Muscle of leg (tissue), 11 donors: ENCODE measurements around the gene ADCY5. TPM values are rescaled to one million over a fixed set of nuclear protein-coding genes. Genes with fewer than 3 reads are reported as not detected.

Experiments used
- DNase-seq: peaks from one replicate; pipeline ENCODE4 v3.0.0; 2013
- H3K27ac ChIP-seq: one replicate; pipeline ENCODE4 v1.5.1; 2013; ENCODE audit warnings: mild to moderate bottlenecking, low read length, control low read depth
- H3K27me3 ChIP-seq: one replicate; pipeline ENCODE4 v1.6.1; 2013; ENCODE audit warnings: low read length; ENCODE audit not compliant: control insufficient read depth, insufficient read depth
- H3K36me3 ChIP-seq: one replicate; pipeline ENCODE4 v1.6.1; 2013; ENCODE audit warnings: low read length; ENCODE audit not compliant: control insufficient read depth, insufficient read depth
- H3K4me1 ChIP-seq: one replicate; pipeline ENCODE4 v1.6.1; 2013; ENCODE audit warnings: low read length; ENCODE audit not compliant: control insufficient read depth, insufficient read depth
- H3K4me3 ChIP-seq: one replicate; pipeline ENCODE4 v1.5.1; 2013; ENCODE audit warnings: low read length, control low read depth
- H3K9me3 ChIP-seq: replicated peaks from 2 replicates; pipeline ENCODE4 v1.6.1; 2013; ENCODE audit warnings: low read depth, low read length; ENCODE audit not compliant: control insufficient read depth
- WGBS: methylation state at CpG from one replicate; pipeline ENCODE4 v1.1.5; 2013; ENCODE audit warnings: missing lambda C conversion rate; ENCODE audit not compliant: insufficient coverage; 5-methylcytosine and 5-hydroxymethylcytosine counted together
- polyA plus RNA-seq, 8 donors: library from polyadenylated mRNA; unstranded; fragments of 120-200 nt; gene quantifications; one replicate each; pipeline versions ENCODE4 v1.2.1 to v1.2.3, GENCODE V29; 2013; ENCODE audit warnings: inconsistent platforms in 1 of 8, low replicate concordance in 1 of 8; ENCODE audit not compliant: insufficient read length in 8 of 8, insufficient read depth in 1 of 8
- total RNA-seq: library from RNA; stranded (reverse); fragments of 120-200 nt; gene quantifications from one replicate; pipeline ENCODE4 v1.2.4, GENCODE V29; 2013

The ADCY5 gene
- total and polyA plus RNA-seq, 9 donors, result 1.8 to 6.1 (median 4.4) TPM

DNA sequence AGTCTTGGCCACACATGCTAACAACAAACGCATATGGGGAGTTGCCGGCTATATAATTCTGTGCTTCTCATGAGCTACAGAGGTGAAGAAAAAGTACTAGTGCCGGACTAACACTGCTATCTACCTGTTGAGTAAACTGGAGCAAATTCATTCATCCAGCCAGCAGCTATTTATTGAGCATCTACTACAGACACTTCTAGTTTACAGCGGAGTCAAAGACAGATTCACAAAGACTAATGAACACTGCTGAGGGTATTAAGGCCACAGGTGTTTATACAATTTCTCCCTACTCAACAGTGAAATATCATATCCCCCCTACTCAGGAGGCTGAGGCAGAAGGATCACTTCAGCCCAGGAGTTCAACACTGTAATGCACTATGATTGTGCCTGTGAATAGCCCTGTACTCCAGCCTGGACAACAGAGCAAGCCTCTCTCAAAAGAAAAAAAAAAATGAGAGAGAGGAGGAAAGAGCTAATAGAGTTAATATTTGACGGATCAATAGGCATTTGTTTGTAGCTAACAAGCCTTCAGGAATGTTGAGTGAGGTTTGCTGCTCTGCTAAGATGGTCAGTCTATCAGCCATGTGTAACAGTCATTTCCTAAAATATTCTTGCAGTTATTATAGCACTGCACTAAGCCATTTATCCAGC is 17.8 kb downstream of the ADCY5 start:
- 100% methylated on average over 1 of the region's 5 CpGs for WGBS

DNA sequence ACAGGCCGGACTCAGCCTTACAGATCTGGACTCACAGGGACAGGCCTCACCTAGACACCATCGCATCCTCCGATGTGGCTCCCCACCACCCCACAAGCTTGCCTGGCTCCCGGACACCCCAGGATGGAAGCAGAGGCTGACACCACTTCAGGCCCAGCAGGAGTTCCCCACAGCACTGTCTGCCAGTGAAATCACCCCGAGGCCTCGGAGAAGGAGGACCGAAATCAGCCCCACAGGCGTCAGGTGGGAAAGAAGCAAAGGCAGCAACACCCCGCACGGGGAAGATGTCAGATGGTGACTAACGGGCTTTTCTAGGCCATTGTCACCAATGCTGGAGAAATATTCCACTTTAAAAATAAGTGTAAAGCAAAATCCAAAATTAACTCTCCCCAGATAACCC is 18.6 kb downstream of the ADCY5 start:
- Histone ChIP-seq H3K27ac (no peak overlapping the region), H3K36me3 (no peaks in the 10 kb centered on the region), H3K4me1 (peaks cover 6% of the 10 kb centered on the region), H3K27me3 (no peaks in the 10 kb centered on the region), H3K4me3 (no peak overlapping the region), H3K9me3 (no peaks in the 10 kb centered on the region)
- no peak for DNase-seq
- 78% methylated on average over 7 of the region's 11 CpGs for WGBS

More for the DNA sequence above, 17.8 kb downstream of the ADCY5 start:
- Histone ChIP-seq H3K4me1 (no peaks in the 10 kb centered on the region), H3K27ac (no peak overlapping the region), H3K36me3 (no peaks in the 10 kb centered on the region), H3K4me3 (no peak overlapping the region), H3K9me3 (no peaks in the 10 kb centered on the region), H3K27me3 (no peaks in the 10 kb centered on the region)
- DNase-seq, result no peak

DNA sequence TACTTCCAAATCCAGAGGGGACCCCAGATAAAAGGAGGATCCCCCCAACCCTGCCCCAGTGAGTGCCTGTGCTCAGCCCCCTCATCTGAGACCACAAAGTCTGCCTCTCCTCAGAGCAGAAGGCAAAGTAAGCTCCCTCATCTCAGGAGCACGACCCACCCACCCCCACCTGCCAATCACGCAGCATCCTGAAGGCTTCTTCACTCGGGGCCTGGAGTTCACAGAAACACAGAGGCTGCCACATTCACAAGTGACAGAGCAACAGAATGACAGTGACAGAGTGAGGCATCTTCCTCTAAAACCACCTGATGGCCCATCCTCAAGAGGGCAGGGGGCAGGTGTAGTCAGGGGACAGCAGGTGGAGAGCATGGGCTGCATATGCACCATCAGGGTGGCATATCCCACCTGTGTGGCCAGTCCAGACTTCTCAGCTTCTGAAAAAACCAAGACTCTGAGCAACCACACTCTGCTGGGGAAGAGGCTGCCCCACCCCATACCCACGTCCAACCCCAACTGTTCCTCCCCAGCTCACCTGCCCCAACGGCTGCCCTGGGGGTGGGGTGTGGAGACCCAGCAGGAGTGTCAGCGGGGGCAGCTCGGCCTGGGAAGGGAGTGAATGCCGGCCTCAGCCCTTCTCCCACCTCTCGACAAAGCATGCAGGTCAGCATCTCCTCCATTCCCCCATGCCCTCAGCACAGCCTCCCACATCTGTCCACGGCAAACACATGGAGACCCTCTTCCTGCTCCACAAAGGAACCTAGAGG is 19.3 kb downstream of the ADCY5 start:
- Histone ChIP-seq H3K27ac (no peak overlapping the region), H3K9me3 (no peaks in the 10 kb centered on the region), H3K27me3 (no peaks in the 10 kb centered on the region)

DNA sequence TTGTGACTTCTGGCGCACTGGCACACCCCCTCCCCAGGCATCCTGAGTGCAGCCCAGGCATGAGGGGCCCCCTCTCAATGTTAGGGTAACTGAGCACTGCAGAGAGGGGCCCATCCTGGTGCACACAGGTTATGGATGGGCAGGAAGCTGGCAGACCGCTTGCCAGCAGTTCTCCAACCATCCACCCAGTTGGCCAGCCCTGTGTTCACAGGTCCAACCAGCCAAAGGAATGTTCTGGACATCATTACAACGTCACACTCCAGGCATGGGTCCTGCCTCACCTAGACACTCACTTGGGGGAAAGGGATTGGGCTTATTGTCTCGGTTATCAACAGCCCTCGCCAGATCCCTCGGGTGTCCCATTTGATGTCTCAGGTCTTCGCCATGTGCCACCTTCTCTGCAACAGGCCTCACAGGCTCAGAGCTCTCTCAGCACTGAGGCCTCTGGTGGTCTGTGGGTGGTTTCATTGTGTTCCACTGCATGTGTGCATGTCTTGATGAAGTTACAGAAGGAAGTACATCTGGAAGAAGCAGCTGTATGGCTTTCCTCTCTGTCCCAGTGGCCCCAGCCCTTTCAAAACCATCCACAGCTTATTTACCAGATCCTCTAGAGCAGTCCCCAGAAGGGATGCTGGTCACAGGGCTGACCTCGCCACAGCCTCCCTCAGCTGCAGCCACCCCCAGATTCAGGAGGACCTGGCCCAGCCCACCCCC is 23.7 kb downstream of the ADCY5 start:
- peak; percentile 56 for DNase-seq
- no peaks in the 10 kb centered on the region for H3K36me3 ChIP-seq
- peaks cover 25% of the 10 kb centered on the region for H3K4me1 ChIP-seq
- 51% methylated on average over 3 of the region's 8 CpGs for WGBS
- H3K27me3 ChIP-seq, result no peaks in the 10 kb centered on the region
- H3K4me3 ChIP-seq, result no peak overlapping the region
- no peak overlapping the region for H3K27ac ChIP-seq
- no peaks in the 10 kb centered on the region for H3K9me3 ChIP-seq

More for the DNA sequence above, 19.3 kb downstream of the ADCY5 start:
- no peak for DNase-seq
- 70% methylated on average over 5 of the region's 10 CpGs for WGBS
- Histone ChIP-seq H3K4me1 (peaks cover 13% of the 10 kb centered on the region), H3K36me3 (no peaks in the 10 kb centered on the region), H3K4me3 (no peak overlapping the region)

DNA sequence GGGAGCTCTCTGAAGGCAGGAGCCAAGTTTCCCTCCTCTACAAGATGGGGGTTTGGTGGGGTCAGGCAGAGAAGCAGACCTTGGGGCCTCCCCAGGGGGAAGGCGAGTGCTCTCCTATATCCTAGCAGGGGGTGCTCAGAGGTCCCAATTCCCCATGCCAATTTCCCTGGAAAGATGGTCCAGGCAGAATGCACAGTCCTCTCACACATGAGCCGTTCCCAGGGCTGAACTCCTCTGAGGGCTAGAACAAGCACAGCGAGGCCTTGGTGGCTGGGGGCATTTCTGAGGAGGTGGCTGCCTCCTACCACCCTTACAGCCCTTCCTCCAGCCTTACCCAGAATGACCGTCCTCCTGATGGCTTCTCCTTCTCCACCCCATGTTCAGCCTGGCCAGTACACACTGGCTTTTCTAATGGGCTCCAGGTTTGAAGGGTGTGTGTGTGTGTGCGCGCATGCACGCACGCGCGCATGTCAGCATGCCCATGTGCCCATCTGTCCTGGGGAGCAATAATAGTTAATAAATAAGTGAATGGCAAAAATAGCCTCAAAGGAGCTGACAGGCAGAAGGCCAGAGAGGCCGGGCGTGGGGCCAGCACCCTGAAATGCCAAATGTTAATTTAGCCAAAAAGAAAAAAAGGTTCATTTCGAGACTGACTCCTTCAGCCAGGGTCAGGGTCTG is 24.4 kb downstream of the ADCY5 start:
- Histone ChIP-seq H3K9me3 (no peaks in the 10 kb centered on the region), H3K27me3 (no peaks in the 10 kb centered on the region), H3K27ac (no peak overlapping the region), H3K36me3 (no peaks in the 10 kb centered on the region), H3K4me1 (peaks cover 25% of the 10 kb centered on the region), H3K4me3 (no peak overlapping the region)
- no peak for DNase-seq
- 73% methylated on average over 8 of the region's 13 CpGs for WGBS

DNA sequence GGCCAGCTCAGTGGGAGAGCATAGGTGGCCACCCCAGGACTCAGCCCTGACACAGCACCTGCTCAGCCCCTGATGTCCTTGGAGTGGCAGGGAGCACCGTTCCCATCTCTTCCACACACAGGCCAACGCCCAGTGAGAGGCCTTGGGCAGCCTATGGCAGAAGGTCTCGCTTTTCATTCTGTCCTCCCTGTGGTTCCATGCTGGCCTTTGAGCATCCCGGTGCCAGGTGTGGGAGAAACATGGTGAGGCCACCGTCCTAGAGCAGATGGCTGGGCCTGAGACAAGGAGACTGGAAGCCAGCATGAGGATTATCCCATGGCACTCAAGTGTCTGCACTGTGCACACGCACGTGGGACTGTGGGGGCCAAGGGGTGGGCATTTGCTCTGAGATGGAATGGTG is 25.1 kb downstream of the ADCY5 start:
- H3K27me3 ChIP-seq, result no peaks in the 10 kb centered on the region
- DNase-seq, result no peak
- no peaks in the 10 kb centered on the region for H3K36me3 ChIP-seq
- H3K27ac ChIP-seq, result no peak overlapping the region
- H3K4me1 ChIP-seq, result peaks cover 25% of the 10 kb centered on the region
- H3K4me3 ChIP-seq, result no peak overlapping the region
- whole genome bisulfite sequencing, result 67% methylated on average over 6 of the region's 7 CpGs
- H3K9me3 ChIP-seq, result no peaks in the 10 kb centered on the region

DNA sequence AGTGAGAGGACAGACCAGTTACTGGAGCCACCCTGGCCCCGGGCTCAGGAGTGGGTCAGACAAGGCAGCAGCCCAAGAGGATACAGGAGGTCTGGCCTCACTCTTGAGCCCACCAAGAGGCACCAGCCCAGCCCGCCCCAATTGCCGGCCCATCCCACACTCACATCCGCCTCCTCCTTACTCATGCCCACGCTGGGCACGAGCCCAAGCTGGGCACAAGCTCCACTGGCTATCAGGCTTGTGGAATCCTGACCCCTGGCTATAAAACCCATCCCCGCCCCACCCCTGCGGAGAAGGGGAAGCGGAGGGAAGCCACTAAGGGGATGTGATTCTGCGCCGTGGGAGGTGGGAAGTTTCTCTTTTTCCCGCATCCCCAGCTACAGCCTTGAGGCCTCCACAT is 25.9 kb downstream of the ADCY5 start:
- 100% methylated on average over 1 of the region's 12 CpGs for WGBS
- Histone ChIP-seq H3K4me1 (peaks cover 25% of the 10 kb centered on the region), H3K9me3 (no peaks in the 10 kb centered on the region), H3K36me3 (no peaks in the 10 kb centered on the region), H3K27ac (no peak overlapping the region), H3K27me3 (no peaks in the 10 kb centered on the region), H3K4me3 (no peak overlapping the region)
- no peak for DNase-seq

DNA sequence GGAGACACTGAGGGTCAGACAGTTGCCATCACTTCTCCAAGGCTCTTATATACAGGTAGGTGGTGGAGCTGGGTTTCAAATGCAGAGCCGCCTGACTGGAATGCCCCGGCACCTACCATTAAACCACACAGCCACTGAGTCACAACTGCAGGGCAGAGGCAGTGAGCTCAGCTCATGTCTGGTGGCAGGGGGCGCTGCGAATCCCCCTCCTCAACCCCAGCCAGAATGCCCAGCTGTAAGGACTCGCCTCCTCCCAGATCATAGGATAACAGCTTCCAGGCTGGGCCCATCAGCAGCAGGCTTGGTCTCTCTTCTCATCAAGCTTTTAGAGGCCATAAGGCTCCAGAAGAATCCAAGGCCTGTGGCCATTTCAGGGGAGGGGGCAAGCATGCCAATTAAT is 26.4 kb downstream of the ADCY5 start:
- DNase-seq, result no peak
- 100% methylated on average over 1 of the region's 5 CpGs for WGBS
- Histone ChIP-seq H3K27ac (no peak overlapping the region), H3K9me3 (no peaks in the 10 kb centered on the region), H3K4me3 (no peak overlapping the region), H3K27me3 (peaks cover 2% of the 10 kb centered on the region), H3K4me1 (peaks cover 25% of the 10 kb centered on the region), H3K36me3 (no peaks in the 10 kb centered on the region)

DNA sequence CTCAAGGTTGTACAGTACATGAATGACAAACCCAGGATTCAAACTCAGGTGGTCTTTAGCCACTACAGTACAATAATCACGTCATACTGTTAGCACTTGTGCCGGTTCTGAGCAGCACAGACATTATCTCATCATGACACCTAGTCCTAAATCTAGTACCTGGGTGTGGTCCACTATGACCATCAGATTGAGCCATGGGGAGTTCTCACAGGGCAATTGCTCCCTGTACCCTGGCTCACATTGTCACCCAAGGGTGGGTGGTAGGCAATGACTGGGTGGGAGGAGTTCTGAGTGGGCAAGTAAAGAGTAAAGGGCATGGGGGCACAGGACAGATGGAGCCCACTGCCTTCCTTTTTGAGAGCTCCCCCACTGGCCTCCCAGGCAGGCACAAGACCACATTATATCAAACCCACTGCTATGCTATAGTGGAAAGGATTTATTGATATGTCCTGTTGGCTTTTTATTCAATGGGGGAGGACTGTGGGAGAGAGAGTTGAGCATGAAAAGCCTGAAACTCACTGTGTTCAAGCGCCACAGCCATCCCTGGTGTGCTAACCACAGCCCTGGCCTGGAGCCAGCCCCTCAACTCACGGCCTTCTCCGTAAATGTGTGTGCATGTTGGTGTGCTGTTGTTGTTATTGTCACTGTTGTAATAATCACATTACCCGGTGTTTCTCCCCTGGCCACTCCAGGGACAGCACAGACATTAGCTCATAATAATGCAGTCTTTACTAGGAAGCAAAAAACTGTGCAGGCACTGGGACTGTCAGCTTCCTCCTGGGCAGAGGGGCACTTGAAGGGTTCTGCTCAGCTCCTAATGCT is 27.3 kb downstream of the ADCY5 start:
- DNase-seq, result no peak
- Histone ChIP-seq H3K4me3 (no peak overlapping the region), H3K9me3 (no peaks in the 10 kb centered on the region), H3K27ac (no peak overlapping the region), H3K36me3 (no peaks in the 10 kb centered on the region), H3K4me1 (peaks cover 25% of the 10 kb centered on the region), H3K27me3 (peaks cover 3% of the 10 kb centered on the region)
- 52% methylated on average over 2 of the region's 6 CpGs for WGBS
